K562 (cell line): ENCODE measurements around the gene SAE1. TPM values are rescaled to one million over a fixed set of nuclear protein-coding genes. Genes with fewer than 3 reads are reported as not detected.

Experiments used
- ATAC-seq: fragments of 200-7000 bp; cut with Tn5 transposase; 3 replicates; pipeline ENCODE4 v1.9.1; 2020; ENCODE audit warnings: moderate library complexity
- BruUV-seq: library from RNA; stranded (reverse); fragments of 400-500 nt; replicated peaks from 2 replicates; lab custom pipeline; 2021; lab: Mats Ljungman, UMichigan
- CTCF ChIA-PET: fragments of 300-600 bp; formaldehyde crosslinking; extraction: SDS; loops from one replicate; lab custom pipeline; 2021; ENCODE audit warnings: low intra/inter-chr PET ratio; lab: Yijun Ruan, JAX
- POLR2A ChIA-PET: fragments of 300-600, 350-650 bp; sonication (Branson Sonifier 250); formaldehyde crosslinking; extraction: SDS; loops from one replicate; lab custom pipeline; 2021; ENCODE audit warnings: antibody characterized with exemption, inconsistent platforms; lab: Yijun Ruan, JAX
- DNase-seq, 4 experiments: peaks; one replicate each; pipeline versions ENCODE4 v3.0.0 to v3.0.0-alpha.2; 2011 to 2018; ENCODE audit warnings: low spot score in 3 of 4, mixed read lengths in 3 of 4; ENCODE audit errors: extremely low read depth in 1 of 4
- FAIRE-seq: peaks from 2 replicates; lab custom pipeline; 2011; peaks lifted over from hg19 to GRCh38; lab: Jason Lieb, UNC
- H2AFZ ChIP-seq: 2 replicates; pipeline ENCODE4 v1.6.0; 2011; ENCODE audit warnings: low read depth, low read length, control low read depth, inconsistent platforms
- H3K27ac ChIP-seq: fragments of 200-600 bp; 3 replicates; pipeline ENCODE4 v1.8.0; 2011; ENCODE audit warnings: low read depth, mild to moderate bottlenecking, control low read depth, inconsistent platforms, low read length, moderate library complexity, mixed read lengths; ENCODE audit errors: extremely low read depth
- H3K27me3 ChIP-seq, 2 experiments: fragments of 300-600 bp in 1 of 2; 2 replicates in 1 of 2; 3 replicates in 1 of 2; pipeline versions ENCODE4 v1.6.0 to v1.8.0; 2011; ENCODE audit warnings: inconsistent platforms in 2 of 2, low read length in 2 of 2, mild to moderate bottlenecking in 1 of 2, mixed read lengths in 1 of 2, moderate library complexity in 1 of 2; ENCODE audit not compliant: control insufficient read depth in 2 of 2, insufficient read depth in 2 of 2
- H3K36me3 ChIP-seq: fragments of 300-600 bp; 3 replicates; pipeline ENCODE4 v1.8.0; 2011; ENCODE audit warnings: mild to moderate bottlenecking, low read length, inconsistent platforms; ENCODE audit not compliant: control insufficient read depth, insufficient read depth
- H3K4me1 ChIP-seq, 2 experiments: fragments of 200-600 bp in 1 of 2; replicated peaks in 1 of 2; 2 replicates in 1 of 2; 3 replicates in 1 of 2; pipeline versions ENCODE4 v1.5.1 to v1.8.0; 2011; ENCODE audit warnings: inconsistent platforms in 2 of 2, low read length in 2 of 2, mild to moderate bottlenecking in 1 of 2, mixed read lengths in 1 of 2, moderate library complexity in 1 of 2; ENCODE audit not compliant: control insufficient read depth in 2 of 2, insufficient read depth in 2 of 2
- H3K4me2 ChIP-seq: 2 replicates; pipeline ENCODE4 v1.6.1; 2011; ENCODE audit warnings: low read length, control low read depth, inconsistent platforms, mixed read lengths; ENCODE audit not compliant: insufficient read depth
- H3K4me3 ChIP-seq: fragments of 200-600 bp; sonication (generic), shearing (Covaris generic); 2 replicates; pipeline ENCODE4 v1.5.1; 2016; ENCODE audit warnings: control low read depth, inconsistent platforms
- H3K79me2 ChIP-seq: fragments of 200-600 bp; 3 replicates; pipeline ENCODE4 v1.8.0; 2011; ENCODE audit warnings: low read length, inconsistent platforms; ENCODE audit not compliant: control insufficient read depth, insufficient read depth
- H3K9ac ChIP-seq, 2 experiments: 2 replicates each; pipeline versions ENCODE4 v1.6.0 to v1.6.1; 2011; ENCODE audit warnings: low read depth in 2 of 2, low read length in 2 of 2, control low read depth in 1 of 2, inconsistent platforms in 1 of 2, mild to moderate bottlenecking in 1 of 2, mixed read lengths in 1 of 2; ENCODE audit not compliant: insufficient read depth in 1 of 2
- H3K9me1 ChIP-seq: one replicate; pipeline ENCODE4 v1.6.0; 2011; ENCODE audit warnings: inconsistent platforms, mild to moderate bottlenecking, low read length, moderate library complexity; ENCODE audit not compliant: control insufficient read depth, insufficient read depth
- H3K9me3 ChIP-seq: replicated peaks from 2 replicates; pipeline ENCODE4 v1.5.1; 2011; ENCODE audit warnings: low read depth, low read length, inconsistent platforms; ENCODE audit not compliant: control insufficient read depth, insufficient read depth
- H4K20me1 ChIP-seq: replicated peaks from 2 replicates; pipeline ENCODE4 v1.6.1; 2011; ENCODE audit warnings: low read length, inconsistent platforms, mixed read lengths; ENCODE audit not compliant: control insufficient read depth, insufficient read depth
- ARID2 ChIP-seq: fragments of 450-650 bp; IDR thresholded peaks from 2 replicates; pipeline ENCODE4 v1.6.1; 2017; ENCODE audit warnings: antibody characterized with exemption, mild to moderate bottlenecking
- C11orf30 ChIP-seq: fragments of 450-650 bp; IDR thresholded peaks from 2 replicates; pipeline ENCODE4 v1.6.1; 2016; ENCODE audit warnings: low read depth, mild to moderate bottlenecking
- ESRRB ChIP-seq: fragments of 250-450 bp; sonication (Bioruptor Pico); IDR thresholded peaks from 2 replicates; pipeline ENCODE4 v1.5.0; 2020; ENCODE audit warnings: mild to moderate bottlenecking, moderate library complexity, borderline replicate concordance
- ETV6 ChIP-seq, 3 experiments: fragments of 150-350 bp in 1 of 3; sonication (generic) in 1 of 3; formaldehyde crosslinking in 1 of 3; IDR thresholded peaks; 2 replicates each; pipeline versions ENCODE4 v1.6.1 to v1.8.0; 2014 to 2022; ENCODE audit warnings: borderline replicate concordance in 2 of 3, low read depth in 2 of 3, antibody characterized with exemption in 1 of 3, low read length in 1 of 3, mild to moderate bottlenecking in 1 of 3, missing genetic modification reagents in 1 of 3
- FOSL1 ChIP-seq: fragments of 200-800 bp; sonication (Bioruptor generic); conservative IDR thresholded peaks from 2 replicates; pipeline ENCODE4 v1.6.1; 2016; ENCODE audit warnings: missing genetic modification characterization, missing compliant biosample characterization
- SETDB1 ChIP-seq: IDR thresholded peaks from one replicate; pipeline ENCODE4 v1.6.1; 2012; ENCODE audit warnings: low read length, control low read depth, inconsistent platforms
- SMAD4 ChIP-seq: fragments of 250-450 bp; sonication (Bioruptor Pico); conservative IDR thresholded peaks from 2 replicates; pipeline ENCODE4 v1.8.0; 2021; ENCODE audit warnings: inconsistent platforms, mild to moderate bottlenecking, moderate library complexity
- TBP ChIP-seq: optimal IDR thresholded peaks from 2 replicates; pipeline ENCODE3; 2011; ENCODE audit warnings: low read depth, low read length, improper control_type of control experiment
- ZFP1 ChIP-seq: fragments of 450-650 bp; formaldehyde crosslinking; IDR thresholded peaks from 2 replicates; pipeline ENCODE4 v1.4.0; 2020; ENCODE audit warnings: mild to moderate bottlenecking, mixed read lengths
- ZKSCAN1 ChIP-seq: fragments of 150-350 bp; IDR thresholded peaks from 2 replicates; pipeline ENCODE4 v1.6.1; 2016; ENCODE audit warnings: low read depth, low read length
- ZNF12 ChIP-seq: sonication (generic); formaldehyde crosslinking; IDR thresholded peaks from 2 replicates; pipeline ENCODE4 v1.4.0; 2020; ENCODE audit warnings: mild to moderate bottlenecking, missing genetic modification reagents
- ZNF778 ChIP-seq: fragments of 450-650 bp; formaldehyde crosslinking; IDR thresholded peaks from 2 replicates; pipeline ENCODE4 v1.4.0; 2020; ENCODE audit warnings: mild to moderate bottlenecking, moderate library complexity
- WGBS: fragments of 100-300 bp; shearing (Covaris generic); methylation state at CpG from one replicate; pipeline ENCODE4 v1.1.6; 2016; ENCODE audit warnings: low coverage, mixed read lengths; ENCODE audit not compliant: insufficient coverage; ENCODE audit errors: missing lambda C conversion rate; 5-methylcytosine and 5-hydroxymethylcytosine counted together
- in situ Hi-C: fragments of 300-500 bp; cut with MboI; formaldehyde crosslinking; loops from 4 replicates; pipeline ENCODE4 v1.15.0; 2018; ENCODE audit warnings: inconsistent platforms, mixed read lengths
- intact Hi-C: fragments of 100-400 bp; cut with micrococcal nuclease; formaldehyde crosslinking; loops from 2 replicates; pipeline ENCODE4 v1.14.2; 2022
- polyA plus RNA-seq, 8 experiments: library from polyadenylated mRNA; depleted of rRNA in 4 of 8; stranded (reverse) in 5 of 8; unstranded in 3 of 8; fragments of >200 nt; fragmentation: Nextera tagmentation in 2 of 8; fragmentation: Illumina TruSeq in 1 of 8; extraction: Ambion mirVana in 2 of 8; extraction: Trizol in 1 of 8; gene quantifications; 2 replicates each; pipeline versions ENCODE4 v1.2.1 to v1.2.3, GENCODE V29; 2011 to 2014; ENCODE audit warnings: inconsistent platforms in 1 of 8, missing spikeins in 1 of 8
- total RNA-seq, 7 experiments: library from RNA; depleted of rRNA in 6 of 7; stranded (reverse); fragments of >200 nt in 6 of 7; fragmentation: Illumina TruSeq in 2 of 7; extraction: Trizol in 2 of 7; gene quantifications; 2 replicates each; pipeline versions ENCODE4 v1.2.1 to v1.2.3, GENCODE V29; 2011 to 2021; ENCODE audit warnings: low replicate concordance in 1 of 7
- TF ChIP-seq, protein P1 (sequence below): fragments of 450-650 bp; IDR thresholded peaks from 2 replicates; pipeline ENCODE4 v1.6.1; 2016; ENCODE audit warnings: missing biosample characterization, missing genetic modification characterization
- TF ChIP-seq, protein P2 (sequence below): fragments of 200-800 bp; sonication (Bioruptor generic); IDR thresholded peaks from 2 replicates; pipeline ENCODE4 v1.6.1; 2017; ENCODE audit warnings: missing genetic modification characterization, missing compliant biosample characterization
- TF ChIP-seq, protein P3 (sequence below): sonication (generic); formaldehyde crosslinking; IDR thresholded peaks from 2 replicates; pipeline ENCODE4 v1.9.0; 2022; ENCODE audit warnings: mild to moderate bottlenecking, missing genetic modification reagents

SAE1 gene
- total and polyA plus RNA-seq, 9 of the 15 experiments (the other 6 are each of a cell fraction or from before 2014, with no cell fraction given) = 82.8 to 299 (median 217) TPM

DNA sequence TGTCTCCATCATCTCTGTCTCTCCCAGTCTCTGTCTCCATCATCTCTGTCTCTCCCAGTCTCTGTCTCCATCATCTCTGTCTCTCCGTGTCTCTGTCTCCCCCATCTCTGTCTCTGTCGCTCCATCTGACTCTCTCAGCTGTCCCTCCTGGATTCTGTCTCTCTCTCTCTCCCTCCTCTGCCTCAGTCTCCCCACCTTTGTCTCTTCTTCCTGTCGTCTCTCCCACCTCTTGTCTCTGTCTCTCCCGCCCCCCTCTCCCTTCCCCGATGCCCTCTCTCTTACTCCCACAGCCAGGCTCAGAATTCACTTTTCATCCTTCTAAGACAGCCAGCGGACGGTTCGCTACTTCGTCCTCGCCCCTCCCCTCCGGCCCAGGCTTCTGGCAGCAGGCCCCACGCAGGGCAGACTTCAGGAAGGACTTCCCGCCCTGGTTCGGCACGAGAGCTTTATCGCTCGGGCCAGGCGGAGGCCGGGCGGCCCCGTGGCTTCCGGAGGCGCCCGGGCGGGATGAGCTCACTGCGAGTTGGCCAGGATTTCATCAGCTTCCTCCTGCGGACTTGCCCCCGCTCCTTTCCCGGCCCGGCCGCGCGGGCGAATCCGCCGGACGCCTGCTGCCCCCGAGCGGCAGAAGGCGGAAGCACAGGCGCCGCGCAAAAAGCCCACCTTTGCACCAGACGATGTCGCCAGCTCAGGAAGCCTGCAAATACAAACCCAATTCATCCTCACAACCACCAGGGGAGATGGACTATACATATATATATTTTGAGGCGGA is 113.3 kb downstream of the SAE1 start (continued):
- TF ChIP-seq TBP = no peak
- TF ChIP-seq, protein P1, sequence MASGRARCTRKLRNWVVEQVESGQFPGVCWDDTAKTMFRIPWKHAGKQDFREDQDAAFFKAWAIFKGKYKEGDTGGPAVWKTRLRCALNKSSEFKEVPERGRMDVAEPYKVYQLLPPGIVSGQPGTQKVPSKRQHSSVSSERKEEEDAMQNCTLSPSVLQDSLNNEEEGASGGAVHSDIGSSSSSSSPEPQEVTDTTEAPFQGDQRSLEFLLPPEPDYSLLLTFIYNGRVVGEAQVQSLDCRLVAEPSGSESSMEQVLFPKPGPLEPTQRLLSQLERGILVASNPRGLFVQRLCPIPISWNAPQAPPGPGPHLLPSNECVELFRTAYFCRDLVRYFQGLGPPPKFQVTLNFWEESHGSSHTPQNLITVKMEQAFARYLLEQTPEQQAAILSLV = peak; percentile 49

DNA sequence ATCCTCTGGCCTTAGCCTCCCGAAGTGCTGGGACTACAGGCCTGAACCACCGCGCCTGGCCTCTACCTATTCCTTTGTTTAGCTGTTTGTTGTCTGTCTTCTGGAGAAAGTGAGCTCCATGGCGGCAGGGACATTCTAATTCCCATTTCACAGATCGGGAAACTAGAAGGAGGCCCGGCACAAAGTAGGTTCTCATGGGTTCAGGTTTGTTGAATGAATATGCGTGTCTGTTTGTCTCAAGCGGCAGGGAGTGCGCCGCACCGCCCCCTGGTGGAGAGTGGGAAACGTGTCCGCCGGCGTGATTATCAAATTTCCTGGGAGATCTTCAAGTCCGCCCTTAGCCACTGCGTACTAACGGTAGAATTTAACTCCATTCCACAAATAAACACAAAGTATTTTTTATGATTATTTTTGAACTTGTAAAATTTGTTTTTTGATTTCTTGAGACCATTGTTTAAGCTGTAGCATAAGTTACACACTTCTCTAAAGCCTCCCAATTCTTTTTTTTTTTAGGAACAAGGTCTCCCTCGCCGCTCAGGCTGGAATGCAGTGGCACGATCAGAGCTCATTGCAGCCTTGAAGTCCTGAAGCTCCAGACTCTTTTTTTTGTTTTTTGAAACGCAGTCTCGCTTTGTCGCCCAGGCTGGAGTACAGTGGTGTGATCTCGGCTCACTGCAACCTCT is 116.8 kb downstream of the SAE1 start:
- peak; percentile 60 to 93 (median 68) for DNase-seq
- POLR2A ChIA-PET = interaction anchor here (0.6 to 5.2 kb wide), 4 partner anchors 9 to 27 kb away, joined by 3 to 112 read pairs (median 26); partner anchors contain the start of genes CCDC9 and INAFM1
- FAIRE-seq = peak; percentile 68
- no peaks in the 10 kb centered on the region for H3K9me1 ChIP-seq
- intact Hi-C loops = loop anchor here (10.0 kb wide), 1 partner anchor 383 kb away; the partner anchor contains the start of gene ARHGAP35
- peak overlapping the region; percentile 74 for H3K27ac ChIP-seq
- no peaks in the 10 kb centered on the region for H4K20me1 ChIP-seq
- no peak overlapping the region for H3K4me3 ChIP-seq
- no peaks in the 10 kb centered on the region; the same call in 1 of the 2 replicates for H3K9me3 ChIP-seq
- no peaks in the 10 kb centered on the region for H3K36me3 ChIP-seq
- in situ Hi-C loops = loop anchor here (5.0 to 10.0 kb wide), 2 partner anchors 95 to 393 kb away; partner anchors contain the start of gene AP2S1
- ATAC-seq = peak; percentile 18
- peaks cover 19 to 30% of the 10 kb centered on the region in 2 experiments for H3K4me1 ChIP-seq
- WGBS = 29% methylated on average over 25 of the region's 25 CpGs
- H3K4me2 ChIP-seq = peak overlapping the region; percentile 39
- CTCF ChIA-PET = interaction anchor here (0.7 to 1.2 kb wide), 5 partner anchors 17 to 114 kb away, joined by 3 to 11 read pairs (median 4); partner anchors contain the start of gene BBC3
- no peaks in the 10 kb centered on the region; the same call in 2 of the 3 replicates for H3K79me2 ChIP-seq
- peak overlapping the region; percentile 56 to 69; a peak in 3 of 4 replicates for H3K9ac ChIP-seq
- H2AFZ ChIP-seq = peak overlapping the region; percentile 86
- H3K27me3 ChIP-seq = no peaks in the 10 kb centered on the region
- no TSS peak for BruUV-seq
- TF ChIP-seq SETDB1 (no peak), ZNF778 (CRISPR knock-in tag) (no peak), ETV6 (IDR thresholded peaks at IDR 0.05; ENCODE audit: borderline replicate concordance in 1 of 2, low read depth in 2 of 2, low read length in 1 of 2) (no peak), ETV6 (CRISPR knock-in tag; IDR thresholded peaks at IDR 0.05; ENCODE audit: borderline replicate concordance) (no peak), C11orf30 (no peak), ESRRB (CRISPR knock-in tag) (no peak), ZFP1 (no peak), FOSL1 (tag) (no peak), ZKSCAN1 (peak; percentile 41; the same call in 1 of the 2 replicates), ZNF12 (CRISPR knock-in tag) (no peak), ARID2 (peak; percentile 42; the same call in 1 of the 2 replicates), SMAD4 (CRISPR knock-in tag) (peak; percentile 58; the same call in 1 of the 2 replicates)
- TF ChIP-seq, protein P2, sequence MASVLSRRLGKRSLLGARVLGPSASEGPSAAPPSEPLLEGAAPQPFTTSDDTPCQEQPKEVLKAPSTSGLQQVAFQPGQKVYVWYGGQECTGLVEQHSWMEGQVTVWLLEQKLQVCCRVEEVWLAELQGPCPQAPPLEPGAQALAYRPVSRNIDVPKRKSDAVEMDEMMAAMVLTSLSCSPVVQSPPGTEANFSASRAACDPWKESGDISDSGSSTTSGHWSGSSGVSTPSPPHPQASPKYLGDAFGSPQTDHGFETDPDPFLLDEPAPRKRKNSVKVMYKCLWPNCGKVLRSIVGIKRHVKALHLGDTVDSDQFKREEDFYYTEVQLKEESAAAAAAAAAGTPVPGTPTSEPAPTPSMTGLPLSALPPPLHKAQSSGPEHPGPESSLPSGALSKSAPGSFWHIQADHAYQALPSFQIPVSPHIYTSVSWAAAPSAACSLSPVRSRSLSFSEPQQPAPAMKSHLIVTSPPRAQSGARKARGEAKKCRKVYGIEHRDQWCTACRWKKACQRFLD (CRISPR knock-in tag) = no peak
- TF ChIP-seq, protein P3, sequence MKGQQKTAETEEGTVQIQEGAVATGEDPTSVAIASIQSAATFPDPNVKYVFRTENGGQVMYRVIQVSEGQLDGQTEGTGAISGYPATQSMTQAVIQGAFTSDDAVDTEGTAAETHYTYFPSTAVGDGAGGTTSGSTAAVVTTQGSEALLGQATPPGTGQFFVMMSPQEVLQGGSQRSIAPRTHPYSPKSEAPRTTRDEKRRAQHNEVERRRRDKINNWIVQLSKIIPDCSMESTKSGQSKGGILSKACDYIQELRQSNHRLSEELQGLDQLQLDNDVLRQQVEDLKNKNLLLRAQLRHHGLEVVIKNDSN (CRISPR knock-in tag) = no peak
